Measurements from ENCODE around the gene STRN4.

The STRN4 gene

GRCh38 chr19:46718157-46718933 is 27.9 kb downstream of the STRN4 start:
- DNase-seq = no peak

GRCh38 chr19:46717716-46718143 is 28.5 kb downstream of the STRN4 start:
- TF ChIP-seq CTCF (IDR thresholded peaks at IDR 0.05) = no peak
- intact Hi-C loops (cut with DNase I; ENCODE audit: low total_unique reads) = no loop called here
- Histone ChIP-seq H3K4me3 (peak overlapping the region; percentile 77 to 79), H3K9me3 (no peaks in the 10 kb centered on the region), H3K36me3 (peaks cover 11 to 43% (median 31%) of the 10 kb centered on the region in 3 donors), H3K27me3 (no peaks in the 10 kb centered on the region), H3K27ac (peak overlapping the region; percentile 87 to 95), H3K4me1 (peaks cover 0 to 43% (median 25%) of the 10 kb centered on the region in 4 donors)
- DNase-seq = no peak

More at GRCh38 chr19:46718157-46718933, 27.9 kb downstream of the STRN4 start:
- no peak for TF ChIP-seq CTCF (IDR thresholded peaks at IDR 0.05)
- Histone ChIP-seq H3K36me3 (peaks cover 18 to 50% (median 37%) of the 10 kb centered on the region in 3 donors), H3K27me3 (no peaks in the 10 kb centered on the region), H3K27ac (peak overlapping the region; percentile 87 to 95), H3K4me1 (peaks cover 0 to 42% (median 24%) of the 10 kb centered on the region in 4 donors), H3K4me3 (peak overlapping the region in 1 of 2 donors; percentile 79), H3K9me3 (no peaks in the 10 kb centered on the region)
- intact Hi-C loops (cut with DNase I; ENCODE audit: low total_unique reads) = no loop called here

- TF ChIP-seq CTCF (IDR thresholded peaks at IDR 0.05) = no peak
- Histone ChIP-seq H3K27ac (peak within 1 kb of the TSS; percentile 87 to 95), H3K9me3 (no peaks in the 10 kb centered on the region), H3K4me1 (peaks cover 0 to 43% (median 25%) of the 10 kb centered on the region in 4 donors), H3K27me3 (no peaks in the 10 kb centered on the region), H3K36me3 (peaks cover 6 to 38% (median 25%) of the 10 kb centered on the region in 3 donors), H3K4me3 (peak within 1 kb of the TSS; percentile 77 to 79)
- peak; percentile 85 to 95 for DNase-seq
- intact Hi-C loops (cut with DNase I; ENCODE audit: low total_unique reads) = no loop called here
Measured at GRCh38 chr19:46717034-46717715, 29.1 kb downstream of the STRN4 start, which contains the start of gene PRKD2. Gene PRKD2 (minus strand): TSS chr19:46717114. CDS start chr19:46716370, 744 bp downstream.

GRCh38 chr19:46716672-46717033 is 29.6 kb downstream of the STRN4 start:
- peak overlapping the region; percentile 77 to 79 for H3K4me3 ChIP-seq
- H3K36me3 ChIP-seq = peaks cover under 1 to 33% (median 20%) of the 10 kb centered on the region in 3 donors
- no peak for TF ChIP-seq CTCF (IDR thresholded peaks at IDR 0.05)
- no peak for DNase-seq
- peak overlapping the region; percentile 87 to 95 for H3K27ac ChIP-seq
- no peaks in the 10 kb centered on the region for H3K27me3 ChIP-seq
- H3K9me3 ChIP-seq = no peaks in the 10 kb centered on the region
- peaks cover 0 to 43% (median 25%) of the 10 kb centered on the region in 4 donors for H3K4me1 ChIP-seq
- intact Hi-C loops (cut with DNase I; ENCODE audit: low total_unique reads) = no loop called here

- Histone ChIP-seq H3K36me3 (peaks cover 0 to 28% (median 15%) of the 10 kb centered on the region in 3 donors), H3K9me3 (no peaks in the 10 kb centered on the region), H3K27me3 (no peaks in the 10 kb centered on the region), H3K27ac (peak overlapping the region; percentile 87 to 95), H3K4me3 (peak overlapping the region; percentile 77 to 79), H3K4me1 (peaks cover 0 to 43% (median 25%) of the 10 kb centered on the region in 4 donors)
- intact Hi-C loops (cut with DNase I; ENCODE audit: low total_unique reads) = no loop called here
- no peak for TF ChIP-seq CTCF (IDR thresholded peaks at IDR 0.05)
- DNase-seq = peak in 1 of 2 donors; percentile 47
Measured at GRCh38 chr19:46715975-46716671, 30.1 kb downstream of the STRN4 start.

All from tibial artery (tissue), 4 donors.